GM12892 (cell line): Measurements from ENCODE around the gene PRKCZ.

ENCODE experiments used
- DNase-seq: peaks from one replicate; pipeline ENCODE4 v3.0.0; 2011; ENCODE audit not compliant: insufficient read length
- FAIRE-seq: peaks from 2 replicates; lab custom pipeline; 2011; peaks lifted over from hg19 to GRCh38; lab: Jason Lieb, UNC
- POLR2A ChIP-seq: IDR thresholded peaks from 2 replicates; pipeline ENCODE4 v1.6.1; 2011; ENCODE audit warnings: low read depth, low read length, control low read depth
- POLR2AphosphoS5 ChIP-seq: IDR thresholded peaks from 2 replicates; pipeline ENCODE4 v1.6.1; 2011; ENCODE audit warnings: low read depth, low read length, control low read depth
- TAF1 ChIP-seq: IDR thresholded peaks from 2 replicates; pipeline ENCODE4 v1.6.1; 2011; ENCODE audit warnings: low read depth, mild to moderate bottlenecking, control low read depth, low read length, borderline replicate concordance

Gene PRKCZ

DNA sequence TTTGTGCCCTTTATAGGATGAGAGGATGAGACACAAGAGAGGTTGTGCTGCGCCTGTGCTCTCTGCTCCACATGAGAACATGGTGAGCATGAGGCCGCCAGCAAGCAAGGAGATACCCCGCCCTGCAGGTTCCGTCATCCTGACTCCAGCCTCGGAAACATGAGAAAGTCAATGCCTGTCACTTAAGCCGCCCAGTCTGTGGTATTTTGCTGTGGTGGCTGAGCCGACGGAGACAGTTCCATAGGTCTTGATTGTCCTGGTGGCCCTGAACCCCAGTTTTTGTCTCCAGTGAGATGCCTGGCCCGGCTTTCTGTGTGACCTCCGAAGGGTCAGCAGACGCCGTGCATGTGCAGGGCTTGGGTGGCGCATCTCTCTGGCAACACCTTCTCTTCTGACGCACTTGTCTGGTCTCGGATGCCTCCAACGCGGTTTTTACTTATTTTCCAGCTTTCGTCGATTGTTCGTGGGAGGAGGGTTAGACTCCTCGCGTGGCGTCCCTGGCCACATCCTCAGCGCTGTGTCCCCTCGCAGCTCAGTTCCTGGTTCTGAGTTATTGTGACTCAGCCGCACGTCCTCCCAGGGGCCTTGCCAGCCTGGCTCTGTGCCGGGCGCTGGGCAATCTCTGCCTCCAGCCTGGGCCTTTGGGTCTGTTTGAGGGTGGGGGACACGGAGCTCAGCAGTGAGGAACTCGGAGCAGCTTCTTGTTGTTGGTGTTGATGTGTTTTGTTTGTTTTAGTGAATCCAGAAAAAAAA lies 74.4 kb downstream of the PRKCZ start:
- TF ChIP-seq POLR2AphosphoS5 (no peak), POLR2A (no peak), TAF1 (no peak)
- FAIRE-seq (no peak), DNase-seq (no peak)

DNA sequence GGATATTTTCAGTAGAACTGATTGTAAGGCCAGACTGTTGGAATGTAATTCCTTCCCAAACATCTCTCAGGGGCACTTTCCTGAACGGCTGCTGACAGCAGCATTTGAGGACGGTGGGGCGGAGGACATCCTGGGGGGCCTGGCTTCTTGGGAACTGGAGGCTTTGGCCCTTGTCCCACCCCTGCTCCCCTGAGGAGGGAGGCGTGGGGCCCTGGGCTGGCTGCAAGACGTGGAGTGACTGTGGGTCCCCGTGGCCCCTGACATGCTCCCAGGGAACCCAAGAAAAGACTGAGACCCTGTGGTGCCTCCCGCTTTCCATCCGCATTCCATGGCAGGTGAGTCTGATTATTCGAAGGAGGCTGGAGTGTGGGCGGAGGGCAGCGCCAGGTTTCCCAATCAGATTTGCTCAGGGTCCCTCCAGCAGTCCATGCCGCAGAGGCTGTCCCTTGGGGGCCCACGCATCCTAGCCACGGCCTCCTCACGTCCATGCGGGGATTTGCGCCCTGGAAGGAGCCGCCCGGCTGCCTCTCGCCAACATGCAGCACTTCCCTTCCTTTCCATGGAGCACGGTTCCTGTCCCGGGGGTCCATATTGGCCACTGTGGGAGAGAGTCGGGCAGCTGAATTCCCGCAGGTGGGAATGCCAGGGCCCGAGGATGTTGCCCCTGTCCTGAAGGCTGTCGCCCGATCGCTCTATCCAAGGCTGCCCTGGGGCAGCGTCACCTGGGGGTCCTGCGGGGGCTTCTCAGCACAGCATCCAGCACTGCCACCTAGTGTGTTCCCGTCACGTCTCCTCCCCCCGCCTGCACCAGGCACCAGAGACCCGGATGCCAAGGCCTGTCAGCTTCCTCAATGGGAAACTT lies 75.4 kb downstream of the PRKCZ start:
- DNase-seq (no peak), FAIRE-seq (no peak)
- TF ChIP-seq POLR2AphosphoS5 (no peak), TAF1 (no peak), POLR2A (no peak)

DNA sequence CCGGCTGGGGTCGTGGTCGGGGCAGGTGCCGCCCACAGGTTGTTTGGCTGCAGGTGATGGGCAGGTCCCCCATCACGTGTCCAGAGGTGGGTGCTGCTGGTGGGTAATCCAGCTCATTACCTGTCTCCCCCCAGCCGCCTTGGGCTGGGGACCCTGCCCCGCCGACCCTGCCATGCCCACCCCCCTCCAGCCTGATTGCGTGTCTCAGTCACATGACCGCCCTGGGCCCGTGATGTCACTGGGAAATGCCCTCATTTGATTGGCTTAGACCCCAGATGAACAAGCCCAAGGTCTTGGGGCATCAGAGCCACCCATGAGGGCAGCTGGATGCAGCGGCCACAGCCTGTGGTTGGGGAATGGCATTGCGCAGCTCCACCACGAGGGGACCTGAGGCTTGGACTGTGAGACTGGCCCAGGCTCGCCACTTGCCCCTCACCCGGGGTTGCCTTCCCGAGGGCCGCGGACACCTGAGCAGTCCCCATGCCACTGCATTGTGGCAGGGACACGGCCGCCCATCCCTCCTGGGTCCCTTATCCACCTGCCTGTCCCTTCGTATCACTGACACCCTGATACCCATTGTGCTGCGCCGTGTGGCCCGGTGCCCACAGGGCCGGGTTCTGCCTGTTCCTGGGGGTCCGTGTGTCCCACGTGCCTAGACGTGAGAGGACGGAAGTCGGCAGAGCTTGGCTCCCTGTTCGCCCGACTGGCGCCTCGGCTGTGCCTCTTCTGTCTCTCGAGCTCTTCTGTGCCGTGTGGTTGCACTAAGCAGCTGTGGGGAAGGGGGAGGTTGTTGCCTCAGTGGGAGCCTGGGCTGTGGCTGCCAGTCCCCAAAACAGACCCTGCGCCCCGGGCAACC lies 76.3 kb downstream of the PRKCZ start:
- FAIRE-seq (no peak), DNase-seq (no peak)
- TF ChIP-seq TAF1 = no peak
- no peak for TF ChIP-seq POLR2AphosphoS5
- no peak for TF ChIP-seq POLR2A

DNA sequence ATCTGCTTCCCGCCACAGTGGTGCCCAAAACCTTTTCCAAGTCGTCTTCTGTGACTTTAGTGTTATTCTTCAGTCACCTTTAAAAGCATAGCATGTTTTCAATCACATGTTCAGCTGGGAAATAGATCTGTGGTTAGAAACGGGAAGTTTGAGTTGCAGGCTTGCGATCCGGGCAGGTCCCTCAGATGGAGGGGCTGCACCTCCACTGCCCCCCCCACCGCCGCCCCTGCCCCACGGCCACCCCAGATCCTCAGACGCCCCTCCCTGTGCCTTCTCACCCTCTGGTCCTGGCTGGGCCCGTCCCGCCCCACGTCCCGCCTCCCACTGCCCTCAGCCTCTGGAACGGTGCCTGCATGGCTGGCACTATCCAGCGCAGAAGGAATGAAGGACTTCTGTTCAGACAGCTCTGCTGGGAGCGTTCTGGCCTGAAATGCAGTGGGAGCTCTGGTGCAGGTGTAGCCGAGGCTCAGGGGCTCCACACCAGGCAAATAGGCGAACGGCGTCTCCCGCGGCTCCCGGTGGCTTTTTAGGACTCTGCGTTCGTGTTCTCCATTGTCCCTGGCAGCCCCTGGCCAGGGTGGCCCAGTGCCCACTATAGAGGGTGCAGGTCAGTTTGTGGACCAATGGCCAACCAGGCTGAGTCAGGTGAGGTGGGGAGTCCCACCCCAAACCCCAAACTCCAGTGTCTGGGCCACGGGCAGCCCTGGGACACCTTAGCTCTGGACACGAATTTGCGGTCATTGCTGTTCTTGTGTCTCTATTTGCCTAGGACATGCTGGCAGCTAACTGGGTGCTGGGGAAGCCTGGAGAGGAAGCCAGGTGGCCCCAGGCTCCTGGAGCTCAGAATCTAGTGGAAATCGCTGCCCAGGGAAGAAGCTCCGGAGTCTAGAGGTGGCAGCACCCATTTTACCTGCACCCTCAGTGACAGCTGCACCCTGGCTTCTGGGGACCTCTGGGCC lies 77.3 kb downstream of the PRKCZ start:
- no peak for FAIRE-seq
- no peak for DNase-seq
- TF ChIP-seq POLR2AphosphoS5 = no peak
- no peak for TF ChIP-seq TAF1
- no peak for TF ChIP-seq POLR2A

DNA sequence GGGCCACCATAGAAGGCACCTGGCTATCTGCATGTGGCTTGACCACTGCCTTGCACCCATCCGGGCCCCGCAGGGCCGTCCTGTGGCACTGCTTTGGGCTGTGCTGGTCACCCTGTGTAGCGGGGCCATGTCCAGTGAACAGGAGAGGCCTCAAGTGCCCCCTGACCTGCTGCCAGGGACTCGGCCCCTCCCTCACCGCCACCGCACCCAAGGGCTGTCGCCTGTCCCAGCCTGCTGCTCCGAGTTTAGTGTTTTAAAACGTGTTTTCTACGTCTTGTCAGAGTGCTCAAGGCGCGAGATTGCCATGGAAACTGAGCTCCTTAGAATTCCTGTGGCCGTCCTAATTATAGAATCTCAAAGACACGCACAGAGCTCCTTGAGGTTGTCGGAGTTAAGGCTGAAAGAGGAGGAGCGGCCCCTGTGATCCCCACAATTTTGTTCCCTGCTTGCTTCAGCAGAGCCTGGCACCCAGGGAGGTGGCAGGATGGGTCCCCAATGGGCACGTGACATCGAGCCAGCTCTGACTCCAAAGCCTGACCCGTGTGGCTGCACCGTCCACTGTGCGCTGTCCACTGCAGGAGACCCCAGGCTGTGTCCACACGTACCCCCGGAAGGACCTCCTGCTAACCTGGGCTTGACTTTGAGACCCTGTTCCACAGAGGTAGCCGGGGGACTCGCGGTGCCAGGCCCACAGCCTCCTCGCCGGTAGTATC lies 78.1 kb downstream of the PRKCZ start:
- FAIRE-seq (no peak), DNase-seq (no peak)
- no peak for TF ChIP-seq POLR2A
- no peak for TF ChIP-seq POLR2AphosphoS5
- TF ChIP-seq TAF1 = no peak

DNA sequence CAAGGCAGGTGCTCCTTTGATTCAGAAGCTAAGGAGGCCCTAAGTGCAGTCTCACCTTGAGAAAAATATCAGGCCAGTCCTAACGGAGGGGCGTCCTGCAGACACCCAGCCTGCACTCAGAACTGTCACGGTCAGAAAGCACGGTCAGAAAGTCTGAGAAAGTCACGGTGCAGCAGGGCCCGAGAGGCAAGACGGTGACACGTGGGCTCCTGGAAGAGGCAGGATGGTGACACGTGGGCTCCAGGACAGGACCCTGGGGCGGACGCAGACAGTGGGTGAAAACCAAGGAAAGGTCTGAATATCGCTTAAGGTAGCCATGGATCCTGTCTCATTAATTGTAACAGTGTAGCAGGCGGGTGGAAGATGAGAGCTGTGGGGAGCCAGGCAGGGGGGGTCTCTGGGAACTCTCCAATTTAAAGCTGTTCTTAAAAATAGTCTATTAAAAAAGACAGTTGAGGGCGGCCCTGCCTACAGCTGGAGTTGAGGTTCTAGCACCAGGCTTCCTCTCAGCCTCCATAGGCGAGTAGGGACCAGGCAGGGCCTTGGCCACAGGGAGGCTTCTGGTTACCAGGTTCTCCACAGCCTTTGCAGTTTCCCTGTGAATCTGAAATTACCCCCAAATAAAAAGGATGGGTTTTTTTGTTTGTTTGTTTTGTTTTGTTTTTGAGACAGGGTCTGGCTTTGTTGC lies 79.2 kb downstream of the PRKCZ start:
- DNase-seq = no peak
- TF ChIP-seq POLR2A (no peak), POLR2AphosphoS5 (no peak), TAF1 (no peak)
- no peak for FAIRE-seq

DNA sequence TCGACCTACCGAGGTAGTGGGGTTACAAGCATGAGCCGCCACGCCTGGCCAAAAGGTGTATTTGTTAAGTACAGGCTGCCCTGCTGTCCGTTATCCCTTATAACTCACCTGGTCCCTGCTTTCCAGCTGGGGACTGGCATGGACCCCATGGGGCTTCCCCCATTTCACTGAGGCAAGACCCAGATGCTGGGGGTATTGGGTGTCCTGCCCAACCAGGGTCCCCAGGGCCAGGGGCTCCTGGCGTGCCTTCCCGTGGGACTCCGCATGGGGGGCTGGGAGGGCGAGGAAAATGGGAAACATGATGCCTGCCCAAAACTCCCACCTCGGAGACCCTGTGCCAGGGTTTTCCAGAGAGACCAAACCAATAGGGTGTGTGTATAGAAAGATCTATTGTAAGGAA lies 79.9 kb downstream of the PRKCZ start:
- no peak for DNase-seq

DNA sequence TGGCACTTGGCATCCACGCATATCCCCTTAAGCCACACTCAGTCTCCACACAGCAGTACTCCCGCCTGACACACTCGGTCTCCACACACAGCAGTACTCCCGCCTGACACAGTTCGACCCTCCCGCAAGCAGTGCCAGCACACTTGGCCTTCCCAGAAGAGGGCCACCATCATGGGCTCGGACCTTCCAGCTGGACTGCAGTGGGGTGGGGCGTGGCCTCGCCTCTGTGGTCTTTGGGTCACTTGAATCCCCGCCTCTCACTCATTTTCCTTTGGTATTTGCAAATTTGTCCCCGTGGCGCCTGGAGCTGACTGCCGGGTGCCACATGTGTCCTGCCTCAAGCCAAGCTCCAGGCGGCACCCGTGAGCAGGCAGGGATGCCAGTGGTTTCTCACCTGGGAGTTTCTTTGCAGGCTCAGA lies 80.7 kb downstream of the PRKCZ start:
- TF ChIP-seq TAF1 = no peak
- no peak for TF ChIP-seq POLR2A
- TF ChIP-seq POLR2AphosphoS5 = no peak
- FAIRE-seq = no peak
- DNase-seq = no peak

More for the DNA sequence above, 79.9 kb downstream of the PRKCZ start:
- TF ChIP-seq TAF1 (no peak), POLR2AphosphoS5 (no peak), POLR2A (no peak)
- FAIRE-seq = no peak
